Fibroblast of peridontal ligament (primary cell): ENCODE data around the gene ZCWPW2.

ENCODE experiments used
- DNase-seq: peaks from one replicate; pipeline ENCODE4 v3.0.0-alpha.2; 2010; ENCODE audit errors: extremely low read depth

Gene ZCWPW2

GRCh38 chr3:28376424-28376823, 27.9 kb downstream of the ZCWPW2 start:
- DNase-seq, result peak; percentile 80

DNA sequence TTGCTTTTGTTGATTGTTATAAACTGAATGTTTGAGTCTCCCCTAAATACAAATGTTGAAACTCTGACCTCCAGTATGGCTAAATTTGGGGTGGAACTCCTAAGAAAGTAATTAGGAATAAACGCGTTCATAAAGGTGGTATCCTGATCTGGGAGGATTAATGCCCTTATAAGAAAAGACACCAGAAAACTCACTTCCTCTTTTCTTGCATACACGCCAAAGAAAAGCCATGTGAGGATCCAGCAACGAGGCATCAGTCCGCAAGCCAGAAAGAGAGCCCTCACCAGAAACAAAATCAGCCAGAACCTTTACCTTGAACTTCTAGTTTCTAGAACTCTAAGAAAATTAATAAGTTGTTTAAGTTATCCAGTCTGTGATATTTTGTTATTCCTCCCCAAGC, 37.5 kb downstream of the ZCWPW2 start:
- DNase-seq, result no peak

DNA sequence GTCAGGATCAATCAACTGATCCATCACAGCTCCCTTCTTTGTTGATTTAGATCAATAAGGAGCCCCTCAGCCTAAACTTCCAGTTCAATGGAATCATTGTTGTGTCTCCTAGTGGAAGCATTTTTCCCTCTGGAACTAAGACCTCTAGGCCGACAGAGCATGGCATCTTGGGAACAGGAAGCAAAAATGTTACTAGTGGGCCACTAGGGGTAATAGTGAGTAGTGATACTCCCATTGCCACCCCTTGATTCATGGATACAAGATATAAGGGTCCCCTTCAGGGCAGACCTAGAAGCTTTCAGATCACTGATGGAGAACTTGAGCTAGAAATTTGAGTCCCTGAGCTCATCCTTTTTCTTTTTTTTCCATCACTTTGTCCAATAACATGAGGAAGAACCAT, 40.5 kb downstream of the ZCWPW2 start:
- DNase-seq, result no peak

- DNase-seq, result no peak
Measured at GRCh38 chr3:28399206-28399605, 50.7 kb downstream of the ZCWPW2 start.

DNA sequence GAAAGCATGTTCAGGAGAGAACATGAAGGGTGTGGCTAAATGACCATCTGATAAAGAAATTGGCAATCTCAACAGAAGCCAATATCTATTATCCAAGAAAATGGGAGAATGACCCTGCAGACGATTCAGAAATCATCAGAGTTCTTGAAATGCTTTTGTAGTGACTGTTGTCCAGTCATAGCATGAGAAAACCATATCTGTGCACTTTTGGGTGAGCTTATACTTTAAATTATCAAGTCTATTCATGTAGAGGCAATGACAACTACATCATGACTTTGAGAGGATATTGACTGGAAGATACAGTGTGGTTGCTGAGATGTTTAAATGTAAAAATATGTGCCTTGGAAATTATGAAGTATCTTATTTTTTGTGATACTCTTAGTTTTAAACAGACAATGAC, 57.7 kb downstream of the ZCWPW2 start:
- DNase-seq, result no peak

DNA sequence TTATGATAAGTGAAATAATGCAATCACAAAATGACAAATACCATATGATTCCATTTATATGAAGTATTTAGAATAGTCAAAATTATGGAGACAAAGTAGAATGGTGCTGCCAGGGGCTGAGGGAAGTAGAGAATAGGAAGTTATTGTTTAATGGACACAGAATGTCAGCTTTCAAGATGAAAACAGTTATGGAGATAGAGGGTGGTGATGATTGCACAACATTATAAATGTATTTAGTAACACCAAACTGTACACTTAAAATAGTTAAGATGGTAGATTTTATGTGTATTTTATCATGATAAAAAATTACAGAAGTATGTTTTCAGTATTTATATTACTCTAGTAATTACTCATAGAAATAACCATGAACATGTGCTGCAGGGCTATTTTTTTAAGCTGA, 100.9 kb downstream of the ZCWPW2 start:
- no peak for DNase-seq

GRCh38 chr3:28462866-28463265, 114.3 kb downstream of the ZCWPW2 start:
- no peak for DNase-seq

DNA sequence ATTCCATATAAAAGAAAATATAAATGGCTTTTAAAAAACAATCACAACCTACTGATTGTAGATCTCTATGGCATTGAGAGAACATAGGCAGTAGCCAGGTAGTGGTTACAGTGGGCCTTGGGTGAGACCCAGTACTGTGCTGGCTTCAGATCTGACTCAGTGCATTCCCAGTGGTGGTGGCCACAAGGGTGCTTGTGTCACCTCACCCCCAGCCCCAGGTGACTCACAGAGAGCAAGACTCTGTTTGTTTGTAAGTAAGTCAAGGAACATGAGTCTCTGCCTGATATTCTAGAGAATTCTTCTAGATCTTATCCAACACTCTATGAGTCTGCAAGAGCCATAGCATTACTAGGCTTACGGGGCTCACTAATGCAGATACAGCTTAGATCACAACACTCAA, 118.9 kb downstream of the ZCWPW2 start:
- no peak for DNase-seq

- DNase-seq, result peak; percentile 71
Measured at GRCh38 chr3:28476194-28476593, 127.7 kb downstream of the ZCWPW2 start.

GRCh38 chr3:28476764-28477163, 128.2 kb downstream of the ZCWPW2 start:
- DNase-seq, result no peak

GRCh38 chr3:28485164-28485563, 136.6 kb downstream of the ZCWPW2 start:
- no peak for DNase-seq

DNA sequence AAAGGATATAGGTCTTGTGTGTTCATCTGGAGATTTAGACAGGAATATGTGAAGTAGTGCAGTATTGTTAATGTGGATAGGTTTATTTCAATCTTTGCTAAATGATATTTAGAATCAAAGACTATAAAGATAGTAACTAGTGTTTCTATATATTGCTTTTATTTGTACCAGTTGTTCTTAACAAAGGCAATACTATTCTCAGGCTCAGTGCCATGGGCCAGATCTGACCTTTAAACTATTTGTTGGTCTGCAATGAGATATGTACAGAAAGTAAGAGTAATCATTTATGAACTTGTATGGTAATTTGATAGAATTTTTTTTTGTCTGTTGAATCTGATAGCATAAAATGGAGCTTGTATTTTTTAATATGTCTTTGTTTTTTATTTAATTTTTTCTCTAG, 146.8 kb downstream of the ZCWPW2 start:
- no peak for DNase-seq

GRCh38 chr3:28502397-28502937, 153.9 kb downstream of the ZCWPW2 start:
- no peak for DNase-seq

- DNase-seq, result no peak
Measured at GRCh38 chr3:28504976-28505375, 156.5 kb downstream of the ZCWPW2 start.

- no peak for DNase-seq
Measured at GRCh38 chr3:28521663-28522062, 173.1 kb downstream of the ZCWPW2 start.

- DNase-seq, result no peak
Measured at GRCh38 chr3:28542351-28542750, 193.8 kb downstream of the ZCWPW2 start.

GRCh38 chr3:28544236-28544635, 195.7 kb downstream of the ZCWPW2 start:
- DNase-seq, result no peak

- no peak for DNase-seq
Measured at GRCh38 chr3:28544831-28545230, 196.3 kb downstream of the ZCWPW2 start.

- no peak for DNase-seq
Measured at GRCh38 chr3:28547677-28548076, 199.2 kb downstream of the ZCWPW2 start.

DNA sequence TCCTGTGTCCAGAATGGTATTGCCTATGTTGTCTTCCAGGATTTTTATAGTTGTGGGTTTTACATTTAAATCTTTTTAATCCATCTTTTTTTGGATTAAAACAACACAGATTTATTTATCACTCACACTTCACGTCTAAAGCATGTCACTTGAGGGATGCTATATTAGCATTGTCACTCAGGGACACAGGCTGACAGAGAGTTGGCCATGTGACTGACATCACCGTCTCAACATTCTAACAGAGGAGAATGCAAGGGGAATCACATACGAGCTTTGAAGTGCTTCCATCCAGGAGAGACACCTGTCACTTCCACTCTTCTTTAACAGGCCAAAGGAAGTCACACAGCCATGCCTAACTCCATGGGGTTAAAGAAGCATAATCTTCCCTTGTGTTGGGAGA, 204.7 kb downstream of the ZCWPW2 start:
- no peak for DNase-seq

DNA sequence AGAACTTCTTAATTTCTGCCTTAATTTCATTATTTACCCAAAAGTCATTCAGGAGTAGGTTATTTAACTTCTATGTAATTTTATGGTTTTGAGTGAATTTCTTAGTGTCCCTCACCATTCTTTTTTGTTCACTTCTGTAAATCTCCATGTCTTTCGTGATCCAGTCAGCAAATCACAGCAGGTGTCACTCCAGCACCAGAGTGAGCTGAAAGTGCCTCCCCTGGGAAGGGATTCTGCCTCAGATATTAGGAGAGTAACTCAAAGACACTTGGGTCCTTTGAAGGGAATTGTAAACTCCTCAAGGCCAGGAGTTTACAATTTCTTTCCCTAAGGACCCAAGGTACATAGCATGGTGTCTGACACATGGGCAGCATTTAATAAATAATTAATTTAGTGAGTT, 207.7 kb downstream of the ZCWPW2 start:
- no peak for DNase-seq

DNA sequence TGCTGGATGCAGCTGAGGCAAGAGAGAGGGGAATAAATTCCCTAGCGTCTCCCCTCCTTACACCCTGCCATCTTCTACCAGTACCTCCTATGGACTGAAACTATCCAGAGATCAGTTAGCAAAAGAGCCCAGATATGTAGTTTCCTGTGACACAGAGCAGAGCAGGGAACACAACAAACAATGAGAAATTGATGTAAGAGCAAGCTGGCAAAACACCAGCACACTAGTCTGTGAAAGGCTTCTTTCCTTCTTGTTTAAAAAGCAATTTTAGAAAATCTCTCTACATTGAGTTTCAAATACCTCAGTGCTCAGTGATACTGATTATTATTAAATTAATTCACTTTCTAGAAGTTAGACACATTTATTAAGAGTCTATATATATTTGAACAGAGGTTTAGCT, 215.7 kb downstream of the ZCWPW2 start:
- no peak for DNase-seq

DNA sequence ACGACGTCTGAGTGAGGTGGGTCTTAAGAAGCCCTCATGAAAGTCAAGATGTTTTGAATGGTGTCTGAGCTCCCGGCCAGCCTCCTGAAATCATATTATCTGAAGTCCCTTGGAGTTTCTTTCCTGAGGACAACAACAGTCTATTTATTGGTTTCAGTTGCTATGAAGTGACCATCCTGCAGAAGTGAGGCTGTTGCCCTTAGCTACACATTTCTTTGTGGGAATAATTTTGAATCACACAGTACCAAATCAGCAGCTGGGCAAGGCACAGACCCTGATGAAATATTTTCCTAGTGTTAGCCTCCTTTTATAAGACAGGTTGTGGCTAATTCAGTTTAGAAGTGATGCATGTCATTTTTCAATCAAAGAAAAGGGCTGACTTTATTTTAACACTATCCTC, 220.8 kb downstream of the ZCWPW2 start:
- DNase-seq, result no peak

DNA sequence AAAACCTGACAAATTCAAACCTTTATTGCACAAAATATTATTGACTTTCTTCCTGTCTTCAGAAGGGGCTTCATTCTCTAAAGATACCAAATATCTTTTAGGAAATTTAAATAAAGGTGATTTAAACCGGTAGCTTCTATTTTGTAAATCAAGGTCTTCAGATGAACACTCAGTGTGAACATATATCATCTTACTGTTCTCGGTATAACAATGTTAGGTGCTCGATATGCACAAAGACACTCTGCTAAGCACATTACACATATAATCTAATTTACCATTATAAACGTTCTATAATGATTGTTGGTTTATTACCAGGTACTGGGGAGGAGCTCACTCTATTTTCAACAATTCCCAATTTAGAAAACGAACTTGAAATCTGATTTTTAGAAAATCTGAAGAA, 225.5 kb downstream of the ZCWPW2 start:
- DNase-seq, result no peak
